Measurements from ENCODE around the gene NPW.
A peak's percentile ranks its signal among the peaks of the same experiment; 100 is the strongest.

Gene NPW

DNA sequence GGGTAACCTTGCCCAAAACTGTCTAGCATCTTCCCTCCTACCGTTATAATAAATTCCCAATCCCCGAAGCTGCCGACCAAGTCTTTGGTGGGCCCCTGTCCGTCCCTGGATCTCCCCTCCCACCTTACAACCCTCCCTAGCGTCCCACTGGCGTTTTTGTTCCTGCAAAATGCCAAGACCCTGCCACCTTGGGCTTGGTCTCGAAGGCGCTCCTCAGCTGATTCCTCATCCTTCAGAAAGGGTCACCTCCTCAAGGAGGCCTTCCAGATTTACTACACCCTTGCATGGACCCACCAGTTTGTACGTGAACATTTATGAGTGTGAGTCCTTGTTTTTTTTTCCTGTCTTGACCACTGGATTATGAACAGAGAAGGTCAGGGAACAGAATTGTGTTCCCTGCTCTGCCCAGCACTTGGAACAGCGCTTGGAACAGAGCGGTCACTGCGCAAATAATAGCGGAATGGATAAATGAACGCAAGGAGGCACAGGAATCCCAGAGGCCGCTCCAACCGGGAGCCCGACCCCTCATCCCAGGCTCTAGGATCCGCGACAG is 36.5 kb upstream of the NPW start:
- no peak for TF ChIP-seq EZH2phosphoT487 (IDR thresholded peaks at IDR 0.05; ENCODE audit: borderline replicate concordance, low read length)
- TF ChIP-seq, protein P1, sequence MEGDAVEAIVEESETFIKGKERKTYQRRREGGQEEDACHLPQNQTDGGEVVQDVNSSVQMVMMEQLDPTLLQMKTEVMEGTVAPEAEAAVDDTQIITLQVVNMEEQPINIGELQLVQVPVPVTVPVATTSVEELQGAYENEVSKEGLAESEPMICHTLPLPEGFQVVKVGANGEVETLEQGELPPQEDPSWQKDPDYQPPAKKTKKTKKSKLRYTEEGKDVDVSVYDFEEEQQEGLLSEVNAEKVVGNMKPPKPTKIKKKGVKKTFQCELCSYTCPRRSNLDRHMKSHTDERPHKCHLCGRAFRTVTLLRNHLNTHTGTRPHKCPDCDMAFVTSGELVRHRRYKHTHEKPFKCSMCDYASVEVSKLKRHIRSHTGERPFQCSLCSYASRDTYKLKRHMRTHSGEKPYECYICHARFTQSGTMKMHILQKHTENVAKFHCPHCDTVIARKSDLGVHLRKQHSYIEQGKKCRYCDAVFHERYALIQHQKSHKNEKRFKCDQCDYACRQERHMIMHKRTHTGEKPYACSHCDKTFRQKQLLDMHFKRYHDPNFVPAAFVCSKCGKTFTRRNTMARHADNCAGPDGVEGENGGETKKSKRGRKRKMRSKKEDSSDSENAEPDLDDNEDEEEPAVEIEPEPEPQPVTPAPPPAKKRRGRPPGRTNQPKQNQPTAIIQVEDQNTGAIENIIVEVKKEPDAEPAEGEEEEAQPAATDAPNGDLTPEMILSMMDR (IDR thresholded peaks at IDR 0.05; ENCODE audit: low read depth, low read length, poor library complexity, severe bottlenecking), result no peak
- Histone ChIP-seq H4K20me1 (ENCODE audit: control insufficient read depth, insufficient read depth, low read depth, low read length) (no peaks in the 10 kb centered on the region), H3K9me3 (ENCODE audit: control insufficient read depth, insufficient read depth, low read length) (no peaks in the 10 kb centered on the region), H3K4me3 (ENCODE audit: low read length) (peak overlapping the region; percentile 98), H3K4me2 (ENCODE audit: low read length) (peak overlapping the region; percentile 99), H3K79me2 (ENCODE audit: control insufficient read depth, low read length) (peaks cover 17% of the 10 kb centered on the region), H3F3A (ENCODE audit: control insufficient read depth, insufficient read depth) (peaks cover 8% of the 10 kb centered on the region), H3K4me1 (ENCODE audit: control insufficient read depth, low read length) (peaks cover 25% of the 10 kb centered on the region), H3K27ac (ENCODE audit: low read depth, low read length) (no peak overlapping the region), H3K36me3 (ENCODE audit: control insufficient read depth, low read length) (peaks cover 36% of the 10 kb centered on the region), H3K9me2 (replicated peaks; ENCODE audit: control insufficient read depth, low read length) (no peaks in the 10 kb centered on the region), H3K27me3 (ENCODE audit: control insufficient read depth, low read length) (peaks cover 37% of the 10 kb centered on the region)

DNA sequence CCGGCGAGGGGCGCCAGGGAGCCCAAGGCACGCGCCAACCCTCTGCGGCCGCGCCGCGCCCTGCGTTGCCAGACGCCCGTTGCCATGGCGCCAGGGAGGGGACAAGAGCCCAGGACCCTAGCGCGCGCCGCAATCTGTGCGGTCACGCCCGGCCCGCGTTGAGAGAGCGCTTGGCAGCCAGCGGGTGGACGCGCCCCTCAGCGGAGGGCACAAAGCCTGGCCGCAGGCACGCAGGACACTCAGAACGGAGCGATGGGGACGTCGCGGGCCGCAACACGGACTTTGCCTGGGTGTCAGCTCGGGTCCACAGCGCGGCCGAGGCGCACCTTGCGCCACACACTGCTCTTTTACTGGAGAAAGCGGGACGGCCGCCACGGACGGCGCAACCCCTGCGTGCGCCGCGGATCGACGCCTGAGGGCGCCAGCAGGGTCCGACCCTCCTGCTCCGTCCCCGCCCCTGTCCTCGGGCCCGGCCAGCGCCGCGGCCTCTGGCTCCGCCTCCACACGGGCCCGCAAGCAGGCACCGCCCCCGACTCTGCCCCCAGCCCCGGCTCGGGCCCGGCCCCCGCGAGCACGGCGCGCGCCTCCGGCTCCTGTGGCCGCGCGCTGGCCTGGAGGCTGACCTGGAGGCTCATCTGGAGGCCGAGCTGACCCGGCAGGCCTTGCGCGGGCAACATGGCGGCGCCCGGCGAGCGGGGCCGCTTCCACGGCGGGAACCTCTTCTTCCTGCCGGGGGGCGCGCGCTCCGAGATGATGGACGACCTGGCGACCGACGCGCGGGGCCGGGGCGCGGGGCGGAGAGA is 35.8 kb upstream of the NPW start, which contains the start of gene GFER:
Gene GFER, plus strand, starts transcription at position 650 of the 803 bp plus-strand sequence. Its CDS starts 26 bp downstream, at position 676.
- peaks cover 29% of the 10 kb centered on the region for H3K36me3 ChIP-seq (ENCODE audit: control insufficient read depth, low read length)
- H4K20me1 ChIP-seq (ENCODE audit: control insufficient read depth, insufficient read depth, low read depth, low read length), result no peaks in the 10 kb centered on the region
- H3F3A ChIP-seq (ENCODE audit: control insufficient read depth, insufficient read depth), result peaks cover 12% of the 10 kb centered on the region
- H3K27ac ChIP-seq (ENCODE audit: low read depth, low read length), result peak within 1 kb of the TSS; percentile 37
- peaks cover 39% of the 10 kb centered on the region for H3K27me3 ChIP-seq (ENCODE audit: control insufficient read depth, low read length)
- TF ChIP-seq EZH2phosphoT487 (IDR thresholded peaks at IDR 0.05; ENCODE audit: borderline replicate concordance, low read length), result peak; percentile 86; the same call in 1 of the 2 replicates
- TF ChIP-seq, protein P1 (IDR thresholded peaks at IDR 0.05; ENCODE audit: low read depth, low read length, poor library complexity, severe bottlenecking), result peak; percentile 62
- peak within 1 kb of the TSS; percentile 98 for H3K4me3 ChIP-seq (ENCODE audit: low read length)
- H3K4me2 ChIP-seq (ENCODE audit: low read length), result peak within 1 kb of the TSS; percentile 99
- peaks cover 25% of the 10 kb centered on the region for H3K4me1 ChIP-seq (ENCODE audit: control insufficient read depth, low read length)
- peaks cover 17% of the 10 kb centered on the region for H3K79me2 ChIP-seq (ENCODE audit: control insufficient read depth, low read length)
- H3K9me3 ChIP-seq (ENCODE audit: control insufficient read depth, insufficient read depth, low read length), result no peaks in the 10 kb centered on the region
- H3K9me2 ChIP-seq (replicated peaks; ENCODE audit: control insufficient read depth, low read length), result no peaks in the 10 kb centered on the region

DNA sequence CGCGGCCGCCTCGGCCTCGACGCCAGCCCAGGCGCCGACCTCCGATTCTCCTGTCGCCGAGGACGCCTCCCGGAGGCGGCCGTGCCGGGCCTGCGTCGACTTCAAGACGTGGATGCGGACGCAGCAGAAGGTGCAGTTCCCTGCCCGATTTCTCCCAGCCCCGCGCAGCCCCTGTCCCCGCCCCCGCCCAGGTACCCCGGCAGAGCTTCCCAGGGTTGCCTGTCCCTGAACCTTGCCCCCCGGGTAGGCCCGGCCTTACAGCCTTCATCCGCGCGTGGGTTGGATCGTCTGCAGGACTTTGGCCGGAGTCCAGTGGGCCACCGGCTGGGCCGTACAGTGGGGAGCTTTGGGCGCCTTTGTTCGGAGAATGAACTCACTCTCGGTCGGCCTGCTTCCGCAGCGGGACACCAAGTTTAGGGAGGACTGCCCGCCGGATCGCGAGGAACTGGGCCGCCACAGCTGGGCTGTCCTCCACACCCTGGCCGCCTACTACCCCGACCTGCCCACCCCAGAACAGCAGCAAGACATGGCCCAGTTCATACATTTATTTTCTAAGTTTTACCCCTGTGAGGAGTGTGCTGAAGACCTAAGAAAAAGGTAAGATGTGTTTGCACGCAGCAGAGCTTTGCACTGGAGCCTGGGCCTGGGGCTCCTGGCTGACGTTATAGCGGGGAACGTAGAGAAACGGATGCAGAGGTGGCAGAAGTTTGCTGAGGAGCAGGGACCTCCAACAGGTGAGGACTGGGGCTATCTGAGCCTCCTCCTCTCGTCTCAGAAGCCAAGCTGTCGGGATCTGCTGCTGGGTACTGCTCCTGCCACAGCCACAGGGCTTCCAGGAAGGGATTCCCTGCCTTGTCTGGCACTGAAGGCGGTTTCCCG is 35.0 kb upstream of the NPW start:
- no peaks in the 10 kb centered on the region for H3K9me2 ChIP-seq (replicated peaks; ENCODE audit: control insufficient read depth, low read length)
- peaks cover 27% of the 10 kb centered on the region for H3K36me3 ChIP-seq (ENCODE audit: control insufficient read depth, low read length)
- H3K27me3 ChIP-seq (ENCODE audit: control insufficient read depth, low read length), result peaks cover 44% of the 10 kb centered on the region
- no peaks in the 10 kb centered on the region for H4K20me1 ChIP-seq (ENCODE audit: control insufficient read depth, insufficient read depth, low read depth, low read length)
- H3K4me3 ChIP-seq (ENCODE audit: low read length), result peak overlapping the region; percentile 98
- peaks cover 17% of the 10 kb centered on the region for H3F3A ChIP-seq (ENCODE audit: control insufficient read depth, insufficient read depth)
- peak overlapping the region; percentile 99 for H3K4me2 ChIP-seq (ENCODE audit: low read length)
- H3K79me2 ChIP-seq (ENCODE audit: control insufficient read depth, low read length), result peaks cover 17% of the 10 kb centered on the region
- H3K27ac ChIP-seq (ENCODE audit: low read depth, low read length), result peak overlapping the region; percentile 37
- no peaks in the 10 kb centered on the region for H3K9me3 ChIP-seq (ENCODE audit: control insufficient read depth, insufficient read depth, low read length)
- no peak for TF ChIP-seq EZH2phosphoT487 (IDR thresholded peaks at IDR 0.05; ENCODE audit: borderline replicate concordance, low read length)
- TF ChIP-seq, protein P1 (IDR thresholded peaks at IDR 0.05; ENCODE audit: low read depth, low read length, poor library complexity, severe bottlenecking), result no peak
- H3K4me1 ChIP-seq (ENCODE audit: control insufficient read depth, low read length), result peaks cover 30% of the 10 kb centered on the region

All from DOHH2 (cell line).